Globus pallidus (tissue), 1 donor: ENCODE data around the gene MRGPRF.
"Not testable (repeated sequence)": the region's sequence is repeated elsewhere in the genome, so short reads cannot be mapped to it uniquely, and the experiment has no call there.

Experiments used
- DNase-seq: peaks from one replicate; pipeline ENCODE4 v3.0.0-alpha.2; 2015; ENCODE audit warnings: low spot score

Gene MRGPRF

DNA sequence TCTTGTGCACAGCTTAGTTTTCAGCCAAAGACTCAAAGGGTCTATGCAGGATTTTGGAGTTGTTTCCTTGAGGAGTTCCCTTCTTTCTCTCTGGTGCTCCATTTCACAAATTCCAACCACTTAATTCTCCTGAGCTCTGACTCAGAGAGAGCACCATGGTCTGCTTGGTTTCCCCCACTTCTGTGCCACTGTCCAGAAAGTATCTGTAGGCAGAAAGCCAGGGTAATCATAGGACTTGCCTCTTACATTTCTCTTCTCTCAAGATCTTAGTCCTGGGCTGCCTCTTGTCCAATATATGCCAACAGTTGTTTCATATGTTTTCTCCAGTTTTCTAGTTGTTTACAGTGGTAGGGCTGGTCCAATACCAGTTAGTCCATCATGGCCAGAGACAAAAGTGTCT, 25.8 kb downstream of the MRGPRF start:
- DNase-seq: no peak

DNA sequence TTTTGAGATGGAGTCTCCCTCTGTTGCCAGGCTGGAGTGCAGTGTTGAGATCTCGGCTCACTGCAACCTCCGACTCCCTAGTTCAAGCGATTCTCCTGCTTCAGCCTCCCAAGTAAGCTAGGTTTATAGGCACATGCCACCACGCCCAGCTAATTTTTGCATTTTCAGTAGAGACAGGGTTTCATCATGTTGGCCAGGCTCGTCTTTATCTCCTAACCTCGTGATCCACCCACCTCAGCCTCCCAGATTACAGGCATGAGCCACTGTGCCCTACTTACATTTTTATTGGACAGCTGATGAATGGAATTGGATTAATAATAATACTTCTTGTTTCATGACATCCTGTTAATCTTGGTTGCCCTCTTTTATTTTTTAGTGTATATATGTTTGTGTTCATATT, 29.2 kb downstream of the MRGPRF start:
- DNase-seq: no peak

DNA sequence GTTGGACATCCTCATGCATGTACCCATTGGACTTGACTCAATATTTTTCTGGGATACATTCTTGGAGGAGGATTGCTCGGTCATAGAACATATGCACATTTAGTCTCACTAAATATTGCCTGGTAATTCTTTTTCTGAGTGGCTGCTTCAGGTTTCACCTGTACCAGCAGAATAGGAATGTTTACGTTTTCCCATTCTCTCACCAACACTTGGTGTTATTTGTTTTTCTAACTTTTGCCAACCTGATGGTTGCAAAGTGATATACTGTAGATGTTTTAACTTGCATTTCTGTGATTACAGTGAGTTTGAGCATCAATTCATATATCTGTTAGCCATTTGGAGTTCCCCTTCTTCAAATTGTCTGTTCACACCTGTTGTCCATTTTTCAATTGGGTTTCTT, 30.9 kb downstream of the MRGPRF start:
- DNase-seq: no peak

DNA sequence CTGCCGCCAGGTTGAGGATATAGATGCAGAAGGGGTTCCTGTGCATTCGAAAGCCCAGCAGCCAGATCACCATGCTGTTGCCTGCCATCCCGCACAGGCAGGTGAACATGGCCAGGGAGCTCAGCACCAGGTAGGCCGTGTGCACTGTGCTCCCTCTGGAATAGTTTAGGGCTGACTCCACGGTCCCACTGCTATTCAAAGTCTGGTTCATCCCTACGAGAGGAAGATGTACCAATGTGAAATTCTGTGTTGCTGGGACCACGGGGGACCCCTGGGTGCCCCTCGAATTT, 32.3 kb downstream of the MRGPRF start, which contains the start of gene MRGPRD:
TSS of gene MRGPRD (minus strand) at position 211 of the 290 bp plus-strand sequence. CDS start at position 211, 0 bp downstream.
- no peak for DNase-seq

DNA sequence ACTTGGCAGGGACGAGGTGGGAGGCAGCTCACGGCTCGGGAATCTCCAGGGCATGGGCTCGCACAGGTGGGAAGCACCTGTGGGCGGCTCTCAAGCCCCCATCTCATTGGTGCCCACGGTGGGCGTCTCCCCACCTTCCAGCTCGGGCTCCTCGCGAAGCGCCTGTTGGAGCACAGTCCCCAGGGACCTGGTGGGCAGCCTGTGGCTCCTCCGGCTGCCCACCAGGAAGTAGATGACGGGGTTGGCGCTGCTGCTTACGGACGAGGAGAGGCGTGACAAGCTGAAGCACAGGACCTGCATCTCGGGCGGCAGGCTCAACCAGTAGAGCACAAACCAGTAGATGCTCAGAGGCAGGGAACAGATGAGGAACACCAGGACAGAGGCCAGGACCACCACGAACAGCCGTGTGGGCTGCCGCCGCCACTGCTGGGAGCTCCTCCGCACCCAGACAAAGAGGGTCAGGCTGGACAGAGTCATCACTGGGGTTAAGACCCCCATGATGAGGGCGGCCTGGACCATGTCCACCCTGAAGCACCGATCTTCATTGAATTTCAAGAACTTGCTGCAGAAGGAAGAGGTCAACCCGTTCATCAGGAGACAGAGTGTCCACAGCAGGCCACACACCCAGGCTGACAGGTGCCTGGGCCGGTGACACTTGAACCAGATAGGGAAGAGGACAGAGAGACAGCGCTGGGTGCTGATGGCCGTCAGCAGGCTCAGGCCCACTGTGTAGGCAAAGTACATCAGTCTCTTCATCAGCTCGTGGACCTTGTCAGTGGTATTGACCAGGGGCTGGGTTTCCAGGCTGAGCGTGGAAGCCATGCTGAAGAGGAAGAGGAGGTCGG, 32.9 kb downstream of the MRGPRF start:
- DNase-seq: no peak

DNA sequence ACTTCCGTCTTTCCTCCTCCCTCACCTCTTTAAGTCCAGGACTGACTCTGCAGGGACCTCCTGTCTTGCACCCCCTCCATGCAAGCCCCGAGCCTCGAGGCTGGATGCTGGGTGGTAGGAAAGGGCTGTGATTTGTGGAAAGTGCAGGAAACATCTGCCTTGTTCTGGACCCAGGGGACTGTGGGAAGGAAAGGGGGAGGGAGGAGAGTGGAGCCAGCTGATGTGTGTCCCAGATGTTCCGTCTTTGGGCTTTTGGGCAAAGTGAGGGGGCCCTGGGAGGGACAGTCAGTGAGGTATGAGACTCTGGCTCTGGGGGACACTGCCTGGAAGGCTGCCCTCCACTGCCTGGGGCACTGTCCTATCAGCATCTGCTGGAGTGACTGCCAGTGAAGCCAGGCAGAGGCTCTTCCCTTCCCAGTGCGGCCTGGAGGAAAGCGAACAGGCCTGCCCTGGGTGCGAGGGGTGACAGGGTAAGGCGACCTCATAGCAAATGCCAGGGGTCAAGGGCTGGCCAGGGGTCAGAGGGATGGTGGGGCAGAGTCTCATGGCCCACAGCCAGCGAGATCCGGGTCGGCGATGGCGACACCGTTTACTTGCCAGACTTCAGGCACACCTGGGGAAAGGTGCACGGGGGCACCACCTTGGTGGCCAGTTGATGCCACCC, 34.0 kb downstream of the MRGPRF start:
- no peak for DNase-seq

DNA sequence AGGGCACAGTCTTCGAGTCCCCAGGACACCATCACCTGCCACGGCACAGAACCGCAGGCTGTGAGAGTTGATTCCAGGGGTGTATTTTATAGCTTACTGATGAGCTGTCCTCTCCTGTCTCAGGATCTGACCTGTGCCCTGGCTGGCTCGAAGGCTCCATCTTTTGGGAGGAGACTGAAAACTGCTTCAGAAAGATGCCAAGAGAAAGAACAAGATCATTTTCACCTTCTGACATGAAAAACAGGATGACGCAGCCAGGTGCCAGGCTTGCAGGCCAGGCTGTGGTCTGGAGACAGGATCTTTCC, 34.5 kb downstream of the MRGPRF start:
- DNase-seq: no peak

DNA sequence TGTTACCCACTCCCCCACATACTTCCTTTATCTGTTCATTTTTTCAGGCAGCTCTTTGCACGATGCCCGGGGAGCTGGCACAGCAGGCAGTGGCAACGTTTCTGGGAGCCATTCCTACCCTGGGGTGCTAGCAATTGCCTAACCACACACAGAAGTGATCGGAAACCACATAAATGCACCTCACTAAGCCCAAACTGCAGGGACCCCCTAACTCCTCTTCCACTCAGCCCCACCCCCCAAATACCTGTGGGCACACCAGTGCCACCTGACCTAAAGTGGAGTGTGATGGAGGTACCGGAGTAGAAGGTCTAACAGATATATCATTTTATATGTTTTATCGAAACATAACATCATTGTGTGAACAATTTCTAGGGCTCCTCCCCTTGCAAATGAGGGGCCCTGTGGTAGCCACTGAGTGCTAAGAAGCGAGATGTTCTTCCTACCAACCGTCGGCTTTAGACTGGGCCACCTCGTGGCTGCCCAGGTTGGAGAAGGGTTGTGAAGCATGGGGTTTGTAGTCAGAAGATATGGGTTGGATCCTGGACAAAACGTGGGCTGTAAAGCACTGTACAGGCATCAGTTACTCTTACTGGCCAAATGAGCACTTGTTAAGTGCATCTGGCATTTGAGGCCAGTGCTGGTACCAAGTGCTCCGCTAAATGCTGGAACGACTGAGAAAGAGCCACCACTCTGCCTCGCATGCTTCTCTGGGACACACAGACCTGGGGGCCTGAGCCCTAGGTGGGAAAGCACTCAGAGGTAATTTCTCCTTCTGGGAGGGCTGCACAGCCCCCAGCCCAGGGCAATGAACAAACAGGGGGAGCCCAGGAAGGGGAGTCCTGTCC, 35.0 kb downstream of the MRGPRF start:
- no peak for DNase-seq

DNA sequence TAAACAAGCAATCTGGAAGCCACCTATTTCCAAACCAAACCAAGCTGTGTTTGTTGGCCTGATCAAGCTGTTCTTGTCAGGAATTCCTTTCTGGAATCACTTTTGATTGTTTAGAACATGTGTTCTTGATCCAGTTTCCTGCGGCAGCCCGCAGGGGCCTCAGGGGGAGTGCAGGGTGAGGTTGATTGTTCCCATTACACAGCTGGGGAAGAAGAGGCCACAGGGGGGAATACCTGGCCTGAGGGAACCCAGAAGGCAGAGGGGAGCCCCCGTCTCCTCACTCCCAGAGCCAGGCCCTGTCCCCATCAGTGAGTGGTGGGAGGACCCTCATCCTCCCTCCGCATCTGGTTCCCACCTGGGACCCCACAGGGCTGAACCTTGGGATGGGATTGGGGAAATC, 36.5 kb downstream of the MRGPRF start:
- DNase-seq: no peak

DNA sequence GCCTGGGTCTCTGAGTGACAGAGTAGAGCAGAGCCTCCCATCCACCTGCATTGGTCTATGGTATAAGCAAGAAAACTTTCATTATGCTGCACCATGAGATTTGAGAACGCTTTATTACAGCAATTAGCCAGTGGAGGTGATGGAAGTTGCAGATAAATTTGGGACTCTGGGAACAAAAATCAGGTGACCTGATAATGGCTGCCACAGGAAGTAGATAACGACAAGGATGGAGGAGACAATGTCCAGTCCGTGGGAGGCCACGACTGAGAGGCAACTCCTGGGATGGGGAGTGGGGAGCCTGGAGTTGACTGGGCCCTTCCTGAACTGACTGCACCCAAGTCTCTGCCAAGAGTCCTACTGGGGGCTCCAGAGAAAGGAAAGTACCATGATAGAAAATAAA, 37.0 kb downstream of the MRGPRF start:
- DNase-seq: no peak

DNA sequence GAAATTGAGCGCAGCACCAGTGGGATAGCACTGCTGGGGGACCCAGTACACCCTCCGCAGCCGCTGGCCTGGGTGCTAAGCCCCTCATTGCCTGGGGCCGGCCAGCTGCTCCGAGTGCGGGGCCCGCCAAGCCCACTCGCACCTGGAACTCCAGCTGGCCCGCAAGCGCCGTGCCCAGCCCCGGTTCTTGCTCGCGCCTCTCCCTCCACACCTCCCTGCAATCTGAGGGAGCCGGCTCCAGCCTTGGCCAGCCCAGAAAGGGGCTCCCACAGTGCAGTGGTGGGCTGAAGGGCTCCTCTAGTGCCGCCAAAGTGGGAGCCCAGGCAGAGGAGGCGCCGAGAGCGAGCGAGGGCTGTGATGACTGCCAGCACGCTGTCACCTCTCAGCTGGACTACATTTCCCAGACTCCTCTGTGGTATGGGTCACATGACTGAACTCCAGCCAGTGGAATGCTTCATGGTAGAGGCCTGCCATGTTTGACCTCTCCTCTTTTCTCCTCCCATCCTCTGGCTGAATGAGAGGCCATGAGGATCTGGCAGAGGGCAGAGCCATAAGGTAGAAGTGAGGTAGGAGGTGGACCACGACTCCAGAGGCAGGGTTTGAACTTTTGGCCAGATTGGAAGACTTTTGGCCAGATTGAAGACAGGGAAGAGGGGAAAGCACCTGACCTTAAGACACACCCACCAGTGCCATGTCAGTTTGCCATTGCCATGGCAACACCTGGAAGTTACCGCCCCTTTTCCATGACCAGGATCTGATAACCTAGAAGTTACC, 38.4 kb downstream of the MRGPRF start:
- DNase-seq: no peak

DNA sequence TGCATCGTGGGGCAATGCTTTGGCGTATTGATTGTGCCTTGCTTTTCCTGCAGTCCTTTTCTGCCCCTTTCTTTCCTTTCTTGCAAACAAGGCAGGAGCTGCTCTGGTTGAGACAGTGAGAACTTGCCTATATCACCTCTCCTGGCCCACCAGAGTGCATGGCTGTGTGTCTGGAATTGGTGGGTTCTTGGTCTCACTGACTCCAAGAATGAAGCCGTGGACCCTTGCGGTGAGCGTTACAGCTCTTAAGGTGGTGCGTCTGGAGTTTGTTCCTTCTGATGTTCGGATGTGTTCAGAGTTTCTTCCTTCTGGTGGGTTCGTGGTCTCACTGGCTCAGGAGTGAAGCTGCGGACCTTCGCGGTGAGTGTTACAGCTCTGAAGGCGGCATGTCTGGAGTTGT, 39.3 kb downstream of the MRGPRF start:
- DNase-seq: not testable (repeated sequence)

DNA sequence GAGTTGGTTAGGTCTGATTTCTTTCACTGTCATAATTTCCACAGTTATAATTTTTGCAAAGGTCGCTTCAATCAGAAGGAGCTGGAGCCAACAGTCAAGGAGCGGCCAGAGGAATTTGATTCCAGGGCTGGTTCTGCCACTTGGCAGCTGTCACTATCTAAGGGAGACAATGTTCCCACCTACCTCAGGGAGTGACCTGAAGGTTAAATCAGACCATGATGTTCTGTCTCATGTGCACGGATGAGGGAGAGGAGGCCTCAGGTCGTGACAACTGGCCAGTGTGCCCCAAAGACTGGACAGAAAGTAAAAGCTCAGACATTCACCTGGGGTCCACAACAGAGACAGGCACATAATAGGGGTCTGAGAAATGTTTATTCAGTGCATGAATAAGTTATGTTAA, 39.8 kb downstream of the MRGPRF start:
- DNase-seq: no peak

DNA sequence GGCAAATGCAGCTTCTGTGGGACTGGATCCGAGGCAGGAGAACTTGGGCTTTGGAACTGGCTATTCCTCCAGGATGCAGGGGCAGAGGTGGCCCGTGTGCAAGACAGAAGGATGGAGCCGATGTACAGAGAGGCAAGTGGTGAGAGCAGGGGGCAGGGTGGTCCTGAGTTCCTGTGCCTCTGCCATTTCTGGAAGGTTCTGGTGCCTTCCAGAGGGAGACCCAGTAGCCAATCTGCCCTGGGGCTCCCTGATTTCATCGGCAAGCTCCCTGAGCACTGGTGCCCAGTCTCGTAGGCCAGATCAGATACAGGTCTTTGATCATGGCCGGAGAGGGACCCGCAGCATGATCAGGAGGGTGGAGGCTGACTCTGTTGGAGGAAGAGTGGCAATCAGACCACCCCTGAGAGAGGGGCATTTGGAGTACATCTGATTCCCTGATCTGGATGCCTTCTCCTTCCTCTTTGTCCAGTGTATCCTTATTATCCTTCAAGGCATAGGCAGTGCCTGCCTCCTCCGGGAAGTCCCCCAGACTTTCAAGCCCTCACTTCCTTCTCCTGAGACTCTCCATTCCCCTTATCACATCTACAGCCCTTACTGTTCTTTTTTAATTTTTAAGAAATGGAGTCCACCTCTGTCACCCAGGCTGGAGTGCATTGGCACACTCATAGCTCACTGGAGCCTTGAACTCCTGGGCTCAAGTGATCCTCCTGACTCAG, 42.0 kb downstream of the MRGPRF start:
- no peak for DNase-seq

DNA sequence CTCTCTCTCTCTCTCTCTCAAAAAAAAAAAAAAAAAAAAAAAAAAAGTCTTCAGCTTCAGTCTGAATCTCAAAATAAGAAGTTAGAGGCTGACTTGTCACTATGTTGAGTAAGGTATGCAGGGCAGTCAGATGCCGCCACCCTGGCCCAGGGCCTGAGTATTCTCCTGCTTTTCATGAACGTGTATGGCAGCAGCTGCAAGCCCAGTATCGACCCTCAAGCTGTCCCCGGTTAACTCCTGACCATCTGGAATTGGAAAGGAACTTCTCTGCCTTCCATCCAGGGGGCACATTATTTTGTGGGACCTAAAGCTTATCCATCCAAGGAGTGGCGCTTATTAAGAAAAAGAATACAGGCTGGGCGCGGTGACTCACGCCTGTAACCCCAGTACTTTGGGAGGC, 43.7 kb downstream of the MRGPRF start:
- DNase-seq: no peak

DNA sequence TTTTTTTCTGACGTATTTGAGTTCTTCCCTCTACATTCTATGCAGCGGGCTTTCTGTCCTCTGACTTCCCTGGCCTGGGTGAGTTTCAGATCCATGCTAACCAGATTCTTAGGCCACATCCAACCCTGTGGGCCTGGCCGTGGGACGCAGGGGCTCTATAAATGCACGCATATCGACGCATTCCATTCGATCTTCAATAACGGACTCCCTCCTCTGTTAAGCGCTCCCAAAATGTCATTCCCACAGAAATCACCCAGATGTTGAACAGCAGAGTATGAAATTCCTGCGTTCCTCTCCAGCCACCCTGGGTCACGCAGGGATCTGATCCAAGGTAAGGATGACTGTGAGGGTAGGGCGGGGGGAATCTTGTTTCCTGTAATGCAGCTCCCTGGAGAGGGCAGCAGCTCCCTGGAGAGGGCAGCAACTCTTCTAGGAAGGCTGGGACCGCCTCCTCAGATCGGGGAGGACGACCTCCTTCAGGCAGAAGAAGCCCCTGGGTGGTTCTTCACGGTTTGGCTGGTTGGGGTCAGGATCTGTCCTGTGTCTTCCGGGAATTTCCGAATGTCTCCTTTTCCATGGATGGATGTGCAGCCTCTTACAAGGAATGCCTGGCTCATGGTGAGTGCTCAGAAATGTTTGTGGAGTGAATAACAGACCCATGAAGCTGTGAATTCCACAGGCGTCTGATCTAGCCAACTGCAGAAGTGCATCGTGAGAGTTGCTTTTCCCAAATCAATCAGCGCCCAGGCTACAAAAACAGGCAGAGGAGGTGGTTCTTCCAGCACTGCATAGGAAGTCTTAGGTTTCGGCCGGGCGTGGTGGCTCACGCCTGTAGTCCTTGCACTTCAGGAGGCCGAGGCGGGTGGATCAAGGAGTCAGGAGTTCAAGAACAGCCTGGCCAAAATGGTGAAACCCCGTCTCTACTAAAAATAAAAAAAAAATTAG, 44.5 kb downstream of the MRGPRF start:
- no peak for DNase-seq

DNA sequence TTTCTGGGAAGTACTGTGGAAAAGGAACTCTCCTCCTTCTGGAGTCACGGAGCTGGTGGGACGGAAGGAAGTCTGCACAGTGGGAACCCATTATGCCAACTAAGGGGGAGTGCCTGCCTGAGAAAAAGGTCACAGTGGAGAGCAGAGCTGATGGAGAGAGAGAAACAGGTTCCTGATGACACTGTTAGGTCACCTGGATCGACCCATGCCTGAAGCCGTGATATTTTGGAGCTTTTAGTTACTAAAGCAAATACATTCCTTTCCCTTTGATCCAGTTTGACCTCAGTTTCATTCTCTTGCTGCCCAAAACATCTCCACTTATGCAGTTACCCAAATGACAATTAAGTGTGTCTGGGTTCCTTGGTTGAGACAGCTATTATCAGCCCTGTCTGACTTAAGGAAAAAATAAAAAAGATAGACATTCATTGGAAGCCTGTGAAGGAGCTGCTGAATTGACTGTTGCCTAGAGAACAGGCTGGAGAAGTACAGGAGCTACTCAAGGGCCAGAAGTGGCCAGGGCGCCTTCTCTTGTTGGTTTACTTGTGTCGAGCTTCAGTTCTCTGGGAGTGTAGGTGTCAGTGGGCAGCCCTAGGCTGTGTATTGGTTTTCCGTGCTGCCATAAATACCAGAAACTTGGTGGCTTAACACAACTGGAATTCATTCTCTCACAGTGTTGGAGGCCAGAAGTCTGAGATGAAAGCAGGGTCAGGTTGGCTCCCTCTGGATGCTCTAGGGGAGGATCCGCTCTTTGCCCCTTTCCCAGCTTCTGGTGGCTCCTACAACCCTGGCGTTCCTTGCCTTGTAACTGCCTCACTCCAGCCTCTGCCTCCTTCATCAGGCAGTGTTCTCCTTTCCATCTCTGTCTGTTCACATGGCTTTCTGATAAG, 45.9 kb downstream of the MRGPRF start:
- no peak for DNase-seq

DNA sequence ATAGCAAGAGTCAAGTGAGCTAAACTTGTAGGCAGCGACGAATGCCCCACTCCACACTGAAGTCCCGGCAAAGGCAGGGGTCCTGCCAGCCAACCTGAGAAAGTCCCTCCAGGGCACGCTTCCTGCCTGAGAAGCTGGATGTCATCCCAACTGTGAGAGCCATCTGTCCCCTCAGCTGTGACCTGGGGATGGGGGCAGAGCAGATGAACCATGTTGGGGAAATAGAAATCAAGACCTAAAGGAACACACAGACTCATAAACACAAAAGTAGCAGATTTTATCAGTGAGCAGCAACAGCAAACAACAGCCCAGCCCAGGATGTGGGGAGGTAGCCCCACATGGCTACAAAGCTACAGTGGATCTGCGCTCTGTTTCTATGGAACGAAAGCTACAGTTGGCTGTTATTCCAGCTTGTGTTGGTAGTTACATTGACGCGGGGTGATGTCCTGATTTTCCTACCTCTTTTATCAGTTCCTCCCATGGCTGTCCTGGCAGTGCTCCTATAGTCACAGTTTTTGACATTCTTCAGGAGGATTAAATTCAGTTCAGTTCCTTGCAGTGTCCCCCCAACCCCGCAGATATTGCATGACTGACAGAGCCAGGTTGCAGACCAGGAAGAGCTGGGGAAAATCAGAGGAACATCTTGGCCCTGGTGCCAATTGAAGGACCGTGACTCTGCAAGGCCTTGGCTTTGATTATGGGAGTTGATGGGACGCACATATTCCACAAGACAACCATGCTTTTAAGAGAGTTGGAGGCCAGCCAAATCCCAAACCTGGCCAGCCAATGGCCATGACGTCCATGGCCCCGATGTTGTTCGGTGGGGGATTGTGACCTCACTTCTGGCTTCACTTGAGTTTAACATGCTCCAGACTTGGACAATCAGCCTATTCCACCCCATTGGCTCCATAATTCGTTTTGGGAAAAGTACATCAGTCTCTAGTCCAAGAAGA, 46.9 kb downstream of the MRGPRF start:
- DNase-seq: no peak
